LNCaP clone FGC (cell line): Measurements from ENCODE around the gene RAET1G.
A peak's percentile ranks its signal among the peaks of the same experiment; 100 is the strongest.
"Not testable (repeated sequence)": the region's sequence is repeated elsewhere in the genome, so short reads cannot be mapped to it uniquely, and the experiment has no call there.

Experiments used
- DNase-seq: peaks from one replicate; pipeline ENCODE4 v3.0.0-alpha.2; 2011; ENCODE audit warnings: low read depth
- H3K4me3 ChIP-seq: 2 replicates; pipeline ENCODE4 v1.5.1; 2011; ENCODE audit warnings: mild to moderate bottlenecking, low read depth, low read length, control low read depth
- TF ChIP-seq, protein P1 (sequence below): IDR thresholded peaks from 2 replicates; pipeline ENCODE4 v1.5.1; 2012; ENCODE audit warnings: mild to moderate bottlenecking; ENCODE audit not compliant: control insufficient read depth, insufficient read depth; ENCODE audit errors: extremely low read depth

RAET1G gene

DNA sequence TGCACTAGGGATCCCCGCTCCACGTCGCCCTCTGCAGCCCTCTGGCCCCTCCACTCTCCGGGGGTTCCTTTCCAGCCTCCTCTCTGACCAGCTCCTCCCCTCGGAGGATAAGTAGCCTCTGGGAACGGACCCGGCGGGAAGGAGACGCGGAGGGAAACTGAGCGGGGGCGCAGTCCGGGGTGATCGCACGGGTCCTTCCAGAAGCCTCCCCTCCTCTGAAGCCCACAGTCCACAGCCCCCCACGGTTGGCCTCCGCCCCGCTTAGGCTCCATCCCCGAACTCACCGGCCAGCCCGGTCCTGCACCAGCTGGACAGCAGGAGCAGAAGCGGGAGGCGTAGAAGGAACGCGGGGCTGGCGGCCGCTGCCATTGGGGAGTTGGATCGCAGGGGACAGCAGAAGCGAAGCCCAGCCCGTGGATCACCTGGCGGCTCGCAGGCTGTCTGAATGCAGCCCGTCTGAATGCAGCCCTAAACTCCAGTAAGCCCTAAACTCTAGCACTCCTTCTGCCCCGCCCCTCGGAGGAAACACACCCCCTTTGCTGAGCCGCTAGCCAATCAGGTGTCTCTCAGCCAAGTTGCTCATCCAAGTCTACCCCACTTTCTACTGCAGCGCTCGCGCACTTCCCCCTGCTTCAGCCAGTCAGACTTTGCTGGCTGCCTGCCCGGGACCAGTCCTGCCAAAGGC lies at the start of gene RAET1G:
Gene RAET1G (minus strand): TSS at position 480 of the 685 bp plus-strand sequence. CDS start 111 bp downstream, at position 369.
- DNase-seq = peak; percentile 45
- TF ChIP-seq, protein P1, sequence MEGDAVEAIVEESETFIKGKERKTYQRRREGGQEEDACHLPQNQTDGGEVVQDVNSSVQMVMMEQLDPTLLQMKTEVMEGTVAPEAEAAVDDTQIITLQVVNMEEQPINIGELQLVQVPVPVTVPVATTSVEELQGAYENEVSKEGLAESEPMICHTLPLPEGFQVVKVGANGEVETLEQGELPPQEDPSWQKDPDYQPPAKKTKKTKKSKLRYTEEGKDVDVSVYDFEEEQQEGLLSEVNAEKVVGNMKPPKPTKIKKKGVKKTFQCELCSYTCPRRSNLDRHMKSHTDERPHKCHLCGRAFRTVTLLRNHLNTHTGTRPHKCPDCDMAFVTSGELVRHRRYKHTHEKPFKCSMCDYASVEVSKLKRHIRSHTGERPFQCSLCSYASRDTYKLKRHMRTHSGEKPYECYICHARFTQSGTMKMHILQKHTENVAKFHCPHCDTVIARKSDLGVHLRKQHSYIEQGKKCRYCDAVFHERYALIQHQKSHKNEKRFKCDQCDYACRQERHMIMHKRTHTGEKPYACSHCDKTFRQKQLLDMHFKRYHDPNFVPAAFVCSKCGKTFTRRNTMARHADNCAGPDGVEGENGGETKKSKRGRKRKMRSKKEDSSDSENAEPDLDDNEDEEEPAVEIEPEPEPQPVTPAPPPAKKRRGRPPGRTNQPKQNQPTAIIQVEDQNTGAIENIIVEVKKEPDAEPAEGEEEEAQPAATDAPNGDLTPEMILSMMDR = no peak
- H3K4me3 ChIP-seq = peak within 1 kb of the TSS; percentile 51

- H3K4me3 ChIP-seq = no peak overlapping the region
- no peak for DNase-seq
- TF ChIP-seq, protein P1 = no peak
Observed at GRCh38 chr6:149969635-149970034, 46.7 kb upstream of the RAET1G start.

- DNase-seq, H3K4me3 ChIP-seq: not testable (repeated sequence)
Observed at GRCh38 chr6:149968909-149969308, 46.0 kb upstream of the RAET1G start.

- H3K4me3 ChIP-seq, DNase-seq: not testable (repeated sequence)
Observed at GRCh38 chr6:149967999-149968398, 45.1 kb upstream of the RAET1G start.

DNA sequence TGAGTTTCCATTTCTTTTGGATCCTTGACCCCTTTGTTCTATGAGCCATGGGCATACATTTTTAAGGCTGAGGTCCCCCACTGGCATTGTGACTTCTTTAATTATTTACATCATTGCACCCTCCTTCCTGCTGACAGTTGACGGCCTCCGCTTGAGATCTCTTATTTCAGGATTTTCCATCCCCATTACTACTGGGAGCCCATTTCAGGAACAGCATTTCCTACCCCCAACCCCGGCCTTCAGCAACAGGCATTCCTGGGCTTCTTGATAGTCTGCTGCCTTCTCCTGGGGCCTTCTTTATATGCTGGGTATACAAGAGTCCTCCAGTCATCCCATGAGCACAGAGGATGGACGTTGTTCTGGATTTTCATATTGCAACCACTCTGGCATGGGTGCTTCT lies 44.7 kb upstream of the RAET1G start:
- TF ChIP-seq, protein P1 = no peak
- no peak for DNase-seq
- no peak overlapping the region for H3K4me3 ChIP-seq

GRCh38 chr6:149966319-149966718 lies 43.4 kb upstream of the RAET1G start:
- H3K4me3 ChIP-seq, DNase-seq: not testable (repeated sequence)

GRCh38 chr6:149965194-149966020 lies 42.5 kb upstream of the RAET1G start:
- no peak for DNase-seq
- H3K4me3 ChIP-seq = no peak overlapping the region
- TF ChIP-seq, protein P1 = no peak

GRCh38 chr6:149964308-149965193 lies 41.6 kb upstream of the RAET1G start:
- TF ChIP-seq, protein P1 = no peak
- peak overlapping the region; percentile 53 for H3K4me3 ChIP-seq
- DNase-seq = no peak
